Measurements from ENCODE around the gene ITIH6. TPM values are rescaled to one million over a fixed set of nuclear protein-coding genes. Genes with fewer than 3 reads are reported as not detected.

ITIH6 gene
- total and polyA plus RNA-seq, 2 experiments from 2014 or later = 0.07 to 0.24 TPM

DNA sequence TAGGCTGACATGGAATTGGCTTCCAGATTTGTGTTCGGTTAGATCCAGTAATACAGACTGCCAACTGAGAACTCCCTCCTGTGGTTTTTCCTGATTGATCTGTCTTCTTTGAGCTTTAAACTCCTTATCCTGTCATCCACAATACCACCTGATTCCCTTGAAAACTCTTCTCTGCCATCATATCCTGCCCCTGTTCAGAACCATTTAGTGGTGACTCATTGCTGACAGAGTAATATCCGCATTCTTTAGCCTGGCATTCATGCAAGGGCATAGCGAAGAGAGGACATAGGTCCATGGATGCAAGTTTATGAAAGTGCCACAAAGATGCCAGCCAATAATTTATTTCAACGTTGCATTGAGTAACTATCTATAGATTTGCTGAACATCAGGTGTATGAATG is 76.6 kb downstream of the ITIH6 start:
- Histone ChIP-seq H3K27me3 (no peaks in the 10 kb centered on the region), H3K36me3 (no peaks in the 10 kb centered on the region), H3K9me3 (ENCODE audit: low read depth) (no peaks in the 10 kb centered on the region), H3K27ac (no peak overlapping the region), H3K4me1 (ENCODE audit: low read depth) (no peaks in the 10 kb centered on the region), H3K4me3 (no peak overlapping the region)
- TF ChIP-seq, protein P1, sequence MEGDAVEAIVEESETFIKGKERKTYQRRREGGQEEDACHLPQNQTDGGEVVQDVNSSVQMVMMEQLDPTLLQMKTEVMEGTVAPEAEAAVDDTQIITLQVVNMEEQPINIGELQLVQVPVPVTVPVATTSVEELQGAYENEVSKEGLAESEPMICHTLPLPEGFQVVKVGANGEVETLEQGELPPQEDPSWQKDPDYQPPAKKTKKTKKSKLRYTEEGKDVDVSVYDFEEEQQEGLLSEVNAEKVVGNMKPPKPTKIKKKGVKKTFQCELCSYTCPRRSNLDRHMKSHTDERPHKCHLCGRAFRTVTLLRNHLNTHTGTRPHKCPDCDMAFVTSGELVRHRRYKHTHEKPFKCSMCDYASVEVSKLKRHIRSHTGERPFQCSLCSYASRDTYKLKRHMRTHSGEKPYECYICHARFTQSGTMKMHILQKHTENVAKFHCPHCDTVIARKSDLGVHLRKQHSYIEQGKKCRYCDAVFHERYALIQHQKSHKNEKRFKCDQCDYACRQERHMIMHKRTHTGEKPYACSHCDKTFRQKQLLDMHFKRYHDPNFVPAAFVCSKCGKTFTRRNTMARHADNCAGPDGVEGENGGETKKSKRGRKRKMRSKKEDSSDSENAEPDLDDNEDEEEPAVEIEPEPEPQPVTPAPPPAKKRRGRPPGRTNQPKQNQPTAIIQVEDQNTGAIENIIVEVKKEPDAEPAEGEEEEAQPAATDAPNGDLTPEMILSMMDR (IDR thresholded peaks at IDR 0.05; ENCODE audit: low read depth, low read length) = no peak
- DNase-seq (ENCODE audit: low read depth in 1 of 2, low spot score in 1 of 2) = no peak

DNA sequence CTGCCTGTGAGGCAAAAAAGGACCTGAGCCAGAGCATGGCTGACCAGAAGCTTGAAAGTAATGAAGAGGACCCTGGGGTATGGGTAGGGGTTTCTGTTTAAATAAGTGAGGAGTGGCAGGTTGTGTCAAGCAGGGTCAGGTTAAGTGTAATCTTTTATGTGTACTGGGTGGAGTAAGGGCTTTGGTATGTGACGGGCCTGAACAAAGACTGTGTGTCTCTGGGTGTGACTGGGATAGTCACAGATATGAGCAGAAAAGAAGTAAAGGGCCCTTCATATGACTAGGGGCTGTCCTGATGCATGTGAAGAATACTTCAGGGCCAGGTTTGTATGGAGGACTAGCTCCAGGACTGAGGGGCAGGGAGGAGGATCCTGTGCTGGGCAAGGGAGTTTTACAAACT is 82.4 kb downstream of the ITIH6 start:
- H3K4me1 ChIP-seq (ENCODE audit: low read depth) = no peaks in the 10 kb centered on the region
- DNase-seq (ENCODE audit: low read depth in 1 of 2, low spot score in 1 of 2) = no peak

DNA sequence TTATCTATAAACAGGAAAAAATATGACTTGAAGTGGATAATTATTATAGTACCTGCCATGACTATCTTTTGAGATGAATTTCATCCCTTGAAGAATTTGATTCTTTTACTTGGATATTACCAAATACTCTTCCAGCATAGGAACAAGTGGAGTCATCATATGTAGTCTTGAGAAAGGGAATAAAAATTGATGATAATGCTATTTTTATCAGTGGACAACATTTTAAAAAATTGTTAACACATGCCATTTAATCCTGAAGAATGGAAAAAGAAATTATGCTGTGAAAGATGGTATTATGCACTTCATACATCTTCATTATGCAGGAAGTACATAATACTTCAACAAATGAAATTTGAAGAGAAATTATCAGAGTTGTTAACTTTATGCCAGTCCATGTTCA is 83.6 kb downstream of the ITIH6 start:
- no peak overlapping the region for H3K4me3 ChIP-seq
- no peaks in the 10 kb centered on the region for H3K9me3 ChIP-seq (ENCODE audit: low read depth)
- DNase-seq (ENCODE audit: low read depth in 1 of 2, low spot score in 1 of 2) = no peak
- no peaks in the 10 kb centered on the region for H3K4me1 ChIP-seq (ENCODE audit: low read depth)
- H3K36me3 ChIP-seq = no peaks in the 10 kb centered on the region
- no peak overlapping the region for H3K27ac ChIP-seq
- TF ChIP-seq, protein P1 (IDR thresholded peaks at IDR 0.05; ENCODE audit: low read depth, low read length) = no peak
- no peaks in the 10 kb centered on the region for H3K27me3 ChIP-seq

More for the DNA sequence above, 82.4 kb downstream of the ITIH6 start:
- Histone ChIP-seq H3K9me3 (ENCODE audit: low read depth) (no peaks in the 10 kb centered on the region), H3K27ac (no peak overlapping the region), H3K27me3 (no peaks in the 10 kb centered on the region), H3K4me3 (no peak overlapping the region), H3K36me3 (no peaks in the 10 kb centered on the region)
- TF ChIP-seq, protein P1 (IDR thresholded peaks at IDR 0.05; ENCODE audit: low read depth, low read length) = no peak

DNA sequence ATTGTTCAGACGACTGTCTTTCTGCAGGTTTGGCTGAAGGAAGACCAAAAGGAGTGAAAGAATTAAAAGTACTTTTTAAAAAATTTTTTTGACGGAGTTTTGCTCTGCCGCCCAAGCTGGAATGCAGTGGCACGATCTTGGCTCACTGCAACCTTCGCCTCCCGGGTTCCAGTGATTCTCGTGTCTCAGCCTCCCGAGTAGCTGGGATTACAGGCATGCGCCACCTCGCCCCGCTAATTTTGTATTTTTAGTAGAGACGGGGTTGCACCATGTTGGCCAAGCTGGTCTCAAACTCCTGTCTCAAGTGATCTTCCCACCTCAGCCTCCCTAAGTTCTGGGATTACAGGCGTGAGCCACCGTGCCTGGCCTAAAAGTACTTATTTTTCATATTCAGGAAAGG is 86.3 kb downstream of the ITIH6 start:
- H3K36me3 ChIP-seq = no peaks in the 10 kb centered on the region
- no peak overlapping the region for H3K4me3 ChIP-seq
- DNase-seq (ENCODE audit: low read depth in 1 of 2, low spot score in 1 of 2) = no peak
- no peaks in the 10 kb centered on the region for H3K9me3 ChIP-seq (ENCODE audit: low read depth)
- H3K27ac ChIP-seq = no peak overlapping the region
- no peaks in the 10 kb centered on the region for H3K27me3 ChIP-seq
- TF ChIP-seq, protein P1 (IDR thresholded peaks at IDR 0.05; ENCODE audit: low read depth, low read length) = no peak
- no peaks in the 10 kb centered on the region for H3K4me1 ChIP-seq (ENCODE audit: low read depth)

DNA sequence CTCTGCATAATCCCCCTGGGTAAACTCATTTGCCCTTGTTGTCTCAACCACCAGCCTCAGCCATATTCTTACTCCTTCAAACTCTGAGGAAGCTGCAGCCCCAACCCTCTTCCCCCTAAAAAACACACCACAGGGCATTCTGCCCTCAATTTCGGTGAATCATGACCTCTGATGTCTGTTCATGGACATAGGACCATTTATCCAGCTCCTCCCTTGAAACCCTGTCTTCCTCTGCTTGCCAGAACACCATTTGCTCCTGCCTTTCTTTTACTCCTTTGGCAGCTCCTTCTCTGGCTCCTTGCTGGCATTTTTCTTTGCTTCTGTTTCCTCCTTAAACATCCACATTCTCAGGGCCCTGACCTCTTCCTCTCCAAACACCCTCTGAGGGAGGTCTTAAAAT is 87.1 kb downstream of the ITIH6 start:
- no peaks in the 10 kb centered on the region for H3K4me1 ChIP-seq (ENCODE audit: low read depth)
- TF ChIP-seq, protein P1 (IDR thresholded peaks at IDR 0.05; ENCODE audit: low read depth, low read length) = no peak
- DNase-seq (ENCODE audit: low read depth in 1 of 2, low spot score in 1 of 2) = no peak

DNA sequence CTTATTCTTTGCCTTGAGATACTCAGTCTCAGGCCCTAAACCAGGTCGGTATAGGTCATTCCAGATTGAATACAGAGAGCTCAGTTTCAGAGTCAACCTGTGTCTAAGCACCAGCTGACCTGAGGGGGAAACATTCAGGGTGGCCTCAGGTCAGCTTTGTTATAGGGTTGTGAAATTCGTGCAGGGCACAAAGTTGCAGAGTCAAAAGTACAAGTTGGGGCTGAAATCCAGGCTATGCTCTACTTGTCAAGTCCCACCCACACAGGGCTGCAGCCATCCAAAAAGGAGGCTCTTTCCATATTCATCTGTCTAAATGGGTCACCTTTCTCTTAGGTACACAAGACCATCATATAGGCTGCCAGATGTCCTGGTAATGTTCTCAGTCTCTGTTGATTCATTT is 89.7 kb downstream of the ITIH6 start:
- Histone ChIP-seq H3K9me3 (ENCODE audit: low read depth) (no peaks in the 10 kb centered on the region), H3K27me3 (no peaks in the 10 kb centered on the region), H3K4me1 (ENCODE audit: low read depth) (no peaks in the 10 kb centered on the region), H3K27ac (no peak overlapping the region), H3K36me3 (no peaks in the 10 kb centered on the region), H3K4me3 (no peak overlapping the region)
- DNase-seq (ENCODE audit: low read depth in 1 of 2, low spot score in 1 of 2) = no peak
- TF ChIP-seq, protein P1 (IDR thresholded peaks at IDR 0.05; ENCODE audit: low read depth, low read length) = no peak

More for the DNA sequence above, 87.1 kb downstream of the ITIH6 start:
- Histone ChIP-seq H3K27ac (no peak overlapping the region), H3K27me3 (no peaks in the 10 kb centered on the region), H3K9me3 (ENCODE audit: low read depth) (no peaks in the 10 kb centered on the region), H3K36me3 (no peaks in the 10 kb centered on the region), H3K4me3 (no peak overlapping the region)
